ENCODE results near the gene CCDC61.

The CCDC61 gene

DNA sequence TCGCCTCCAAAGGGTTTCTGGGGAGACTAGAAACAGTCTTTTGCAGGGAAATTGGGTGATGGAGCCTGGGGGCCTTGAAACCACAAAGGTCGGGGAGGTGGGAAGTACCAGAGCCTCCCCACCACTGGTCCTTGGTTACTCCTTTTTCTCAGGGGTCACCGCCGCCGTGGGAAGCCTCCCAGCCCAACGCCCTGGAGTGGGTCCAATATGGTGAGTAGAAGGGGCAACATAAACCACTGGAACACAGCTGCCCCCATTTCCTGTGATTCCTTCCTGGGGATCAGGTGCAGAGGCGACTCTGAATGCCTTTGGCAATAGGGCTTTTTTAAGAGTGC is 21.8 kb downstream of the CCDC61 start:
- no peak for DNase-seq

GRCh38 chr19:46017874-46018675 is 22.8 kb downstream of the CCDC61 start:
- DNase-seq: no peak

DNA sequence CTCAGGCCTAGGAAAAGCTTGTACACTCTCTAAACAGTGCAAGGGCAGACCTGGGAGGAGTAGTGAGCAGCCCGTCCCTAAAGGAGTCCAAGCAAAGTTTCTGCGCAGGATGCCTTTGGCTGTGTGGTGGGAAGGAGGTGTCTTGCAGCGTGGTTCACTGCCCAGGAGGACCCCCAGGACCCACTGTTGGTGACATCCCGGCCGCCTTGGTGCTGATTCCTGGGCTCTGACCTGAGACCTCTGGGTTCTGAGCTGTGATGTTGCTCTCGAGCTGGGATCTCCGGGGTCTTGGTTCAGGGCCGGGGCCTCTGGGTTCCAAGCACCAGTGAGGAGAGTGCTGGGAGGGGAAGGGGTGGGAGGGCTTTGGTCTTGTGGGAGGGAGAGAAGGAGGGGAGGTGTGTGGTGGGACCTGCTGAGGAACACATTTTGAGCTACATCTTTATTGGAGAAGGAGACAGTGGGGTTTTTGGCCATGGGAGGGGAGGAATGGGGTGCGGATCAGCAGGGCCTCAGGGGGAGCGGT is 23.5 kb downstream of the CCDC61 start:
- DNase-seq: no peak

- no peak for DNase-seq
Observed at GRCh38 chr19:46019270-46019669, 24.0 kb downstream of the CCDC61 start.

DNA sequence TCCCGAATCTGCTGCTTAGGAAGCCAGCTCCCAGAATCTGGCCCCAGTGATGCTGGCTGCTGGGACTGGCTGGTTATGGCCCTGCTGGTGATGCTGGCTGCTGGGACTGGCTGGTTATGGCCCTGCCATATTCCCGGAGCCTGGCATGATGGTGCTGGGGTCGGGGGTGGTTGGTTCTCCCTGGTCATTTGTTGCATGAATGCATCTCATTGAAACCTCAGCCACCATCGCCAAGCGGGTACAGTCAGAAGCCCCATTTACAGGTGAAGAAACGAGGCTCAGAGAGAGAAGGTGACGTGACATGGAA is 25.5 kb downstream of the CCDC61 start:
- DNase-seq: no peak

DNA sequence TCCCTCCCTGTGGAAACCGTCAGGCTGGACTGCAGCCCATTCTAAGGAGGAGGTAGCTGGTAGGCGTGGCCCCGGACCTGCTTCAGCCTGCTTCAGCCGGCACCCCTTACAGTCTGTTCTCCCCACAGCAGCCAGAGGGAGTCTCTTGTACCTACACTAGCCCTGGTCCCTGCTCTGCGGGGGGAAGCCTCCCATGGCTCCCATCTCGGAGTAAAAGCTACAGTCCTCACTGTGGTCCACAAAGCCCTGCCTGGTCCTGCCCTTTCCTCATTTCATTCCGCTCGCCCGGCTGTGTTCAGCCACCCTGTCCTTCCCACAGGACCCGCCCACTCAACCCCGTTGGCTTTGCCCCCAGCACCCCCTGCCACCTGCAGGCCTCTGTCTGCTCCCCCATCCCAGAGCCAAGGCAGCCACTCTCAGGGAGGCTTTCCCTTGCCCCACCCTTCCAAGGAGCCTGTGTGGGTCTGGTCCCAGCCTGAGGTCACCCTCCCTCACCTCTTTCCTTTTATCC is 26.3 kb downstream of the CCDC61 start:
- peak; percentile 42 for DNase-seq

DNA sequence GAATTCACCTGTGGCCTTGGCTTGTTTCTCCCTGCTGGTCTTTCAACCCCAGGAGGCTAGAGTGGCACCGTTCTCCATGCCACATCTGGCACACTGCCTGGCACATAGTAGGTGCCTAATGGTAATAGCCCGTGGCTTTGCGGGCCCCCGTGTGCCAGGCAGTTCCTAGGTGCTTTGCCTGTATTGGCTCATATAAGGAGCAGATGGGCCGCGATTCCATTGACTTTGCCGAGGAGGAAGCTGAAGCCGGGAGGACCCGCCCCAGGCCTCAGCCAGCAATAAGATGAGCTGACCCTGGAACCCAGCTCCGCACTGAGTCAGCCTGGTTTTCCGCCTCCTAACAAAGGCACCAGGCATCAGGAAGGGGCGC is 26.8 kb downstream of the CCDC61 start:
- no peak for DNase-seq

DNA sequence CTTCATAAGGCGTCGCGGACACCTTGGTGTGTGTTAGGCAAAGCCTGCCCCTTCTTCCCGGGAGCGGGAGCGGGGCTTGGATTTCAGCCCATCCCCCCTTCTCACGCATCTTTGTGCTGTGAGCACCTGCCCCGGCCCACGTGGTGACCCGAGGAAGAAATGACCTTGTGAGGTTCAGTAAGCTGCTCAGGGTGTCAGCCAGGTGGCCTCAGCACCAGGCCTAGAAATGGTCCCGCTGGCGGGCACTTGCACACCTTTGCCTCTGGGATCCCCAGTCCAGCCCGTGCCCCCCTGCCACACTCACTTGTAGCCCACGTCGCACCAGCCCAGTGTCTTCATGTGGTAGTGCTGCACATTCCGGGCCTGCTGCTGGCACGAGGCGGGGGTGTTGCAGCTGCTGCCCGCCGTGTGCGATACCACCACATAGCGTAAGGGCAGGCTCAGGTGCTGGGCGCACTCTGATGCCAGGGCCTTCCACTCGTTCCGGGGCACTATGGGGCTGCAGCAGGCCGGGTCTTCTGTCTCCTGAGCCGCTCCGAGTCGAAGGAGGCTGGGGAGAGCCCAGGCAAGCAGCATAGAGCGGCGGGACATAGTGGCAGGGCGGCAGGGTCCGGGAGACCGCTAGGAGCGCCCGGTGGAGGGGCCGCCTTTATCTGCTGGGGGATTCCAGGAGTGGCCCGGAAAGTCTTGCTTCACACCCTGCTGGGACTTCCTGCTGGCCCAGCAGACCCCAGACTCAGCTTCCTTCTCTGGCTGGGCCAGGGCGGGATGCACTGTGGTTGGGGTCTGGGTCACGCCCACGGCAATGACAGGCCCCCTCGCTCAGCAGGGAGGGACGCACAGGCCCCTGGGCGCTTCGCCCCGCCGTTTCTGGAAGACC is 27.4 kb downstream of the CCDC61 start, which contains the start of gene PGLYRP1:
Gene PGLYRP1 (minus strand): TSS at position 623 of the 880 bp plus-strand sequence. CDS start 32 bp downstream, at position 591.
- no peak for DNase-seq

- no peak for DNase-seq
Observed at GRCh38 chr19:46023311-46023779, 28.1 kb downstream of the CCDC61 start.

DNA sequence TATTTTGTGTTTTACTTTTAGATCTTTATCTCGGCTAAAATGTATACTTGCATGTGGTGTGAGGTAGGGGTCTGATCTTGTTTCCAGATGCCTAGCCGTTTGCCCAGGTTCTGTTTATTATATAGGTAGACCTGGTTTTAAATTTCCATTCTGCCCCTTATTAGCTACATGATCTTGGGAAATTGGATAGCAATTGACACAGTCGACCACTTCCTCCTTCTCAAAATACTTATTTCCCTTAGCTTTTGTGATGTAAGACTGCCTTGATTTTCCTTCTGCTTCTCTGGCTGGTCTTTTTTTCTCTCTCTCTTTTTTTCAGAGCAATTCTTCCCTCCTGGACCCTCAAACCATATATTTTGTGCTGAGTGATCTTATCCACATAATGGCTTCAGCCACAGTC is 30.6 kb downstream of the CCDC61 start:
- DNase-seq: no peak

DNA sequence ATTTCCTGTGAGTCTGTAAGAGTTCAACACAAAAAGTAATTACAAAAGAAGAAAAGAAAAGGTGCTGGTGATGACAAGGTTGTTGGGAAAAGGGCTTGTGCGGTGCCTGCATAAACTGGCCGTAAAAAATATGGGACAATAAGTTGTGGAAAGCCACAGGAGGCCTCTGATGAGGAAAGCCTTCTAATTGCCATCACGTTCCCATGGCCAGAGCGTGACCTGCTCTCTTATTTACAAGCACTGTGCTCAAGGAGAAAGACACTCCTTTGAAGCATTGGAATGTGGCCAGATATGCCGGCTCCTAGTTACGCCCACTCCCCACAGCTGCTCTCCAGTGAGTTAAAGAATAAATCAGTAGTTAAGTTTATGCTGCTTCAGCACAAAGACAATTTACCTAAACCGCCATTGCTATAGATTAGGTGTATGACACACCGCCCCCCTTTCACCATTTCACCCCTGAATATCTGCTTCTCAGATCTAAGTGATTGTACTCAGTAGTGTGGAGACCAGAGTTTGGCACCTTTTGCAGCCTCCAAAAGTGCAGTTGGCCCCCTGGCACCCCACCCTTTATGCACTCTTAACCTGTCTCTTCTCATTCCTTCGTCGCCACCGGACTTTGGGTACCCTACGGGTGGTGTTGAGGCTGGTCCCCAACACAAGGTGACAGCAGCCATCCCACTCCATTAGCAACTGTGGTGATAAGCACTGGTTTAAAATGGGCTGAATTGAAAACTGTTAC is 35.7 kb downstream of the CCDC61 start:
- no peak for DNase-seq

GRCh38 chr19:46031781-46032596 is 36.7 kb downstream of the CCDC61 start:
- no peak for DNase-seq

DNA sequence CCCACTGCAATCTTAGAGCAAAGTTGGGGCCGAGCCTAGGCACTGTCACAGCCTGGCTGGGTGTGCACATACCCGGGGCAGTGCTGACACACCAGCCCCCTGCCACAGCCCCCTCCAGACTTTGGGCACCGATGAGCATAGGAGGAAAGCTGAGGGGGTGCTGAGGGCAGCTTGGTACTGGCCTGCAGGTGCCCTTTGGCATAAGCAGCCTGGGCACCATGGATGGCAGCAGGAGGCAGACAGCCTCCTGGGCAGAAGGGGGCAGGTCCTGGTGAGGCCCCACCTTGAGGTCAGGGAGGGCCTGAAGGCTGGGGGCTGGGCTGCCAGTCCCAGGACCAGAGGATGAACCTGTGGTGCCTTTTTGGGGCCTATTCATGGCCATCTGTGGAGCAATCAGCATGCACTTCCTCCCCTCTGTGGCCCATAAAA is 37.3 kb downstream of the CCDC61 start:
- DNase-seq: no peak

- DNase-seq: no peak
Observed at GRCh38 chr19:46033401-46033800, 38.1 kb downstream of the CCDC61 start.

DNA sequence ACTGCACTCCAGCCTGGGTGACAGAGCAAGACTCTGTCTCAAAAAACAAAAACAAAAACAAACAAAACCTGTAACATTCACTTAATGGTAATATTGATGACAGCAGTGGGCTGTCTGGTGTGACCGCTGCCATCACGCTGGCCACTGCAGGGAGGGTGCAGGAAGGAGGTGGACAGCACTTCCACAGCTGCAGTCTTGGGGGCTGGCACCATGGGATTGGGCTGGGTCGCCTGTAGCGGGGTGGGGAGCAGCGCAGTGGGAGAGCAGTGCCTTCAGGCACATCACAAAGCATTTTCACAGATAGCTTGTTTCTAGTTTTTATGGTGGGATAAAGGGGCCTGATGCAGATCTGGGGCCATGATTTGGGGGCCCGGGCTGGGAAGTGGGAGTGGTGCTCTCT is 40.3 kb downstream of the CCDC61 start:
- DNase-seq: no peak

GRCh38 chr19:46035986-46036743 is 40.9 kb downstream of the CCDC61 start:
- no peak for DNase-seq

GRCh38 chr19:46036744-46037128 is 41.5 kb downstream of the CCDC61 start:
- no peak for DNase-seq

GRCh38 chr19:46040125-46040524 is 44.9 kb downstream of the CCDC61 start:
- no peak for DNase-seq

GRCh38 chr19:46040952-46041500 is 45.8 kb downstream of the CCDC61 start, which contains the start of gene IGFL4:
Gene IGFL4 (minus strand): TSS chr19:46041002. CDS start chr19:46040962, 40 bp downstream.
- DNase-seq: peak; percentile 40

GRCh38 chr19:46042252-46042883 is 47.1 kb downstream of the CCDC61 start:
- DNase-seq: no peak
